Endodermal cell (in vitro differentiated cells): ENCODE measurements around the gene TMBIM6. TPM values are rescaled to one million over a fixed set of nuclear protein-coding genes. Genes with fewer than 3 reads are reported as not detected.

Source experiments
- DNase-seq: peaks from one replicate; pipeline ENCODE4 v3.0.0-alpha.2; 2017
- H3K27ac ChIP-seq: 2 replicates; pipeline ENCODE4 v1.5.1; 2013; ENCODE audit warnings: mild to moderate bottlenecking, low read depth, low read length, moderate library complexity
- H3K27me3 ChIP-seq: 2 replicates; pipeline ENCODE4 v1.6.1; 2013; ENCODE audit warnings: mild to moderate bottlenecking, low read length, moderate library complexity; ENCODE audit not compliant: insufficient read depth, control insufficient read depth, poor library complexity, severe bottlenecking
- H3K36me3 ChIP-seq: 2 replicates; pipeline ENCODE4 v1.7.0; 2013; ENCODE audit warnings: mild to moderate bottlenecking, low read length, moderate library complexity; ENCODE audit not compliant: control insufficient read depth, insufficient read depth
- H3K4me1 ChIP-seq: one replicate; pipeline ENCODE4 v1.7.0; 2013; ENCODE audit warnings: low read length; ENCODE audit not compliant: control insufficient read depth, insufficient read depth
- H3K4me3 ChIP-seq: 2 replicates; pipeline ENCODE4 v1.5.1; 2013; ENCODE audit warnings: mild to moderate bottlenecking, low read length, moderate library complexity
- H3K9ac ChIP-seq: 2 replicates; pipeline ENCODE4 v1.6.1; 2013; ENCODE audit warnings: mild to moderate bottlenecking, low read length, moderate library complexity; ENCODE audit not compliant: poor library complexity, severe bottlenecking; ENCODE audit errors: extremely low read depth
- H3K9me3 ChIP-seq: 2 replicates; pipeline ENCODE4 v1.6.1; 2013; ENCODE audit warnings: mild to moderate bottlenecking, low read length, moderate library complexity; ENCODE audit not compliant: control insufficient read depth
- H3K27ac Mint-ChIP-seq: 2 replicates; pipeline ENCODE4 v1.8.0; 2020; ENCODE audit warnings: mixed read lengths
- H3K27me3 Mint-ChIP-seq: 2 replicates; pipeline ENCODE4 v1.8.0; 2021; ENCODE audit warnings: mild to moderate bottlenecking, mixed read lengths; ENCODE audit not compliant: insufficient read depth
- H3K36me3 Mint-ChIP-seq: 2 replicates; pipeline ENCODE4 v1.8.0; 2020; ENCODE audit warnings: low read depth, mixed read lengths
- H3K4me1 Mint-ChIP-seq: 2 replicates; pipeline ENCODE4 v1.8.0; 2020; ENCODE audit warnings: mixed read lengths
- H3K4me3 Mint-ChIP-seq: 2 replicates; pipeline ENCODE4 v1.8.0; 2020; ENCODE audit warnings: mild to moderate bottlenecking, moderate library complexity, mixed read lengths
- H3K9me3 Mint-ChIP-seq: 2 replicates; pipeline ENCODE4 v1.8.0; 2020; ENCODE audit warnings: mild to moderate bottlenecking, mixed read lengths
- CTCF ChIP-seq: fragments of 200-600 bp; sonication (generic); conservative IDR thresholded peaks from 2 replicates; pipeline ENCODE4 v1.5.0; 2021; ENCODE audit warnings: antibody characterized with exemption, mild to moderate bottlenecking
- WGBS, 2 experiments: methylation state at CpG; one replicate each; pipeline versions ENCODE4 v1.1.5 to v1.1.7; 2013; ENCODE audit warnings: missing lambda C conversion rate in 2 of 2, mixed read lengths in 1 of 2; ENCODE audit not compliant: insufficient coverage in 1 of 2, insufficient read length in 1 of 2; 5-methylcytosine and 5-hydroxymethylcytosine counted together
- total RNA-seq, 2 donors: library from RNA; stranded (reverse); fragmentation: NEBNext Ultra II Directional in 1 of 2; extraction: Animal tissue kit (Norgen Biotek cat#: 25700) in 1 of 2; gene quantifications; 2 replicates in 1 of 2; 3 replicates in 1 of 2; pipeline ENCODE4 v1.2.1, GENCODE V29; 2021

TMBIM6 gene
- total RNA-seq, 2 donors from 2014 or later, result 426 to 455 TPM

- WGBS, 2 experiments, result 93 to 100% methylated on average over 2 to 3 of the region's 3 CpGs
- Histone ChIP-seq H3K27ac (no peak overlapping the region), H3K27me3 (no peaks in the 10 kb centered on the region), H3K4me1 (peaks cover 14% of the 10 kb centered on the region), H3K9me3 (no peaks in the 10 kb centered on the region), H3K4me3 (peak overlapping the region; percentile 61), H3K9ac (no peak overlapping the region), H3K36me3 (peaks cover 59% of the 10 kb centered on the region)
- H3K36me3 Mint-ChIP-seq, result peaks cover 34% of the 10 kb centered on the region
- no peaks in the 10 kb centered on the region for H3K27me3 Mint-ChIP-seq
- DNase-seq, result no peak
- no peak for TF ChIP-seq CTCF
- no peak overlapping the region for H3K27ac Mint-ChIP-seq
- no peak overlapping the region for H3K4me3 Mint-ChIP-seq
- H3K9me3 Mint-ChIP-seq, result no peaks in the 10 kb centered on the region
- peaks cover 50% of the 10 kb centered on the region for H3K4me1 Mint-ChIP-seq
These were observed 7.4 kb downstream of the TMBIM6 start for GRCh38 chr12:49748800-49749199.

- peaks cover 10% of the 10 kb centered on the region for H3K4me1 ChIP-seq
- no peaks in the 10 kb centered on the region for H3K27me3 ChIP-seq
- H3K9me3 ChIP-seq, result no peaks in the 10 kb centered on the region
- 64 to 88% methylated on average over 1 to 8 of the region's 8 CpGs for WGBS, 2 experiments
- no peak overlapping the region for H3K27ac ChIP-seq
- H3K9me3 Mint-ChIP-seq, result no peaks in the 10 kb centered on the region
- no peaks in the 10 kb centered on the region for H3K27me3 Mint-ChIP-seq
- H3K9ac ChIP-seq, result no peak overlapping the region
- TF ChIP-seq CTCF, result no peak
- H3K36me3 Mint-ChIP-seq, result peaks cover 36% of the 10 kb centered on the region
- H3K4me3 ChIP-seq, result no peak overlapping the region
- H3K4me1 Mint-ChIP-seq, result peaks cover 40% of the 10 kb centered on the region
- H3K4me3 Mint-ChIP-seq, result no peak overlapping the region
- peaks cover 61% of the 10 kb centered on the region for H3K36me3 ChIP-seq
- no peak for DNase-seq
- peak overlapping the region; percentile 7 for H3K27ac Mint-ChIP-seq
These were observed 9.0 kb downstream of the TMBIM6 start for GRCh38 chr12:49750027-49750995.

GRCh38 chr12:49750996-49751393 lies 9.6 kb downstream of the TMBIM6 start:
- H3K4me1 Mint-ChIP-seq, result peaks cover 40% of the 10 kb centered on the region

More at GRCh38 chr12:49750996-49751393, 9.6 kb downstream of the TMBIM6 start:
- Mint-ChIP-seq H3K9me3 (no peaks in the 10 kb centered on the region), H3K27me3 (no peaks in the 10 kb centered on the region), H3K4me3 (no peak overlapping the region), H3K36me3 (peaks cover 39% of the 10 kb centered on the region), H3K27ac (peak overlapping the region; percentile 7)
- H3K27me3 ChIP-seq, result no peaks in the 10 kb centered on the region
- no peak for TF ChIP-seq CTCF
- WGBS, 2 experiments, result 88 to 92% methylated on average over 1 of the region's 1 CpG
- peaks cover 68% of the 10 kb centered on the region for H3K36me3 ChIP-seq
- DNase-seq, result no peak
- H3K27ac ChIP-seq, result no peak overlapping the region
- H3K9ac ChIP-seq, result no peak overlapping the region
- no peaks in the 10 kb centered on the region for H3K9me3 ChIP-seq
- H3K4me3 ChIP-seq, result no peak overlapping the region
- H3K4me1 ChIP-seq, result peaks cover 10% of the 10 kb centered on the region
